H1 (cell line): Measurements from ENCODE around the gene POU2F1. TPM values are rescaled to one million over a fixed set of nuclear protein-coding genes. Genes with fewer than 3 reads are reported as not detected.

Experiments used
- CTCF ChIA-PET: fragments of 300-600 bp; sonication (Branson Sonifier 250); formaldehyde crosslinking; loops from one replicate; lab custom pipeline; 2021; ENCODE audit not compliant: partially characterized antibody; lab: Charles Lee
- POLR2A ChIA-PET: fragments of 300-600 bp; sonication (Branson Sonifier 250); formaldehyde crosslinking; loops from one replicate; lab custom pipeline; 2021; ENCODE audit warnings: inconsistent platforms; ENCODE audit not compliant: partially characterized antibody; lab: Charles Lee
- DNase-seq, 2 experiments: peaks; one replicate each; pipeline versions ENCODE4 v3.0.0 to v3.0.0-alpha.2; 2010 to 2022; ENCODE audit warnings: low spot score in 2 of 2, low read depth in 1 of 2, mixed read lengths in 1 of 2
- FAIRE-seq: peaks from 2 replicates; lab custom pipeline; 2011; peaks lifted over from hg19 to GRCh38; lab: Jason Lieb, UNC
- H2AFZ ChIP-seq: 2 replicates; pipeline ENCODE4 v1.8.1; 2012; ENCODE audit warnings: low read length, inconsistent platforms
- H2AK5ac ChIP-seq: 2 replicates; pipeline ENCODE4 v1.6.1; 2013; ENCODE audit warnings: low read depth, low read length
- H2BK120ac ChIP-seq: replicated peaks from 2 replicates; pipeline ENCODE3; 2013; ENCODE audit warnings: low read depth, low read length, inconsistent platforms
- H2BK12ac ChIP-seq: 2 replicates; pipeline ENCODE4 v1.6.1; 2013; ENCODE audit warnings: low read depth, low read length
- H2BK15ac ChIP-seq: 2 replicates; pipeline ENCODE4 v1.6.1; 2013; ENCODE audit warnings: low read length
- H2BK20ac ChIP-seq: 2 replicates; pipeline ENCODE4 v1.6.1; 2013; ENCODE audit warnings: low read length
- H2BK5ac ChIP-seq: 2 replicates; pipeline ENCODE4 v1.6.1; 2013; ENCODE audit warnings: low read depth, low read length
- H3K14ac ChIP-seq: 2 replicates; pipeline ENCODE4 v1.6.1; 2013; ENCODE audit warnings: inconsistent platforms; ENCODE audit not compliant: insufficient read length
- H3K18ac ChIP-seq: 2 replicates; pipeline ENCODE4 v1.6.1; 2013; ENCODE audit warnings: low read length; ENCODE audit errors: extremely low read depth
- H3K23ac ChIP-seq: 2 replicates; pipeline ENCODE4 v1.6.1; 2013; ENCODE audit warnings: inconsistent platforms; ENCODE audit not compliant: insufficient read length
- H3K23me2 ChIP-seq: 2 replicates; pipeline ENCODE4 v1.6.1; 2013; ENCODE audit warnings: low read depth, low read length
- H3K27ac ChIP-seq: 2 replicates; pipeline ENCODE4 v1.6.1; 2011; ENCODE audit warnings: low read depth, low read length, inconsistent platforms
- H3K27me3 ChIP-seq, 4 experiments: replicated peaks in 1 of 4; 1 replicate in 1 of 4; 2 replicates in 3 of 4; pipeline versions ENCODE4 v1.6.1 to v1.8.1; 2011 to 2013; ENCODE audit warnings: low read length in 3 of 4, mild to moderate bottlenecking in 3 of 4, inconsistent platforms in 2 of 4, mixed read lengths in 2 of 4, moderate library complexity in 1 of 4; ENCODE audit not compliant: control insufficient read depth in 3 of 4, insufficient read depth in 3 of 4; ENCODE audit errors: extremely low read depth in 1 of 4
- H3K36me3 ChIP-seq, 4 experiments: 2 replicates each; pipeline versions ENCODE4 v1.6.1 to v1.8.1; 2011 to 2013; ENCODE audit warnings: mild to moderate bottlenecking in 4 of 4, low read length in 3 of 4, moderate library complexity in 2 of 4, control low read depth in 1 of 4, inconsistent platforms in 1 of 4; ENCODE audit not compliant: insufficient read depth in 4 of 4, control insufficient read depth in 2 of 4
- H3K4ac ChIP-seq: replicated peaks from 2 replicates; pipeline ENCODE3; 2013; ENCODE audit warnings: low read length, low read depth, mixed read lengths, inconsistent platforms; ENCODE audit not compliant: insufficient read length
- H3K4me1 ChIP-seq, 4 experiments: replicated peaks in 1 of 4; 1 replicate in 1 of 4; 2 replicates in 3 of 4; pipeline versions ENCODE4 v1.6.1 to v1.8.1; 2011 to 2013; ENCODE audit warnings: low read length in 3 of 4, inconsistent platforms in 2 of 4, mixed read lengths in 1 of 4; ENCODE audit not compliant: insufficient read depth in 4 of 4, control insufficient read depth in 3 of 4
- H3K4me2 ChIP-seq, 2 experiments: 2 replicates each; pipeline versions ENCODE4 v1.6.1 to v1.8.1; 2011 to 2013; ENCODE audit warnings: low read depth in 2 of 2, low read length in 2 of 2, control low read depth in 1 of 2, inconsistent platforms in 1 of 2, mild to moderate bottlenecking in 1 of 2; ENCODE audit not compliant: insufficient read depth in 1 of 2
- H3K4me3 ChIP-seq, 4 experiments: fragments of 200-600, 300-600 bp in 1 of 4; sonication (generic), shearing (Covaris generic), sonication (Bioruptor Twin) in 1 of 4; 2 replicates each; pipeline versions ENCODE4 v1.5.1 to v1.8.1; 2011 to 2016; ENCODE audit warnings: low read length in 4 of 4, low read depth in 3 of 4, control low read depth in 2 of 4, inconsistent platforms in 2 of 4, mild to moderate bottlenecking in 2 of 4, mixed read lengths in 1 of 4, moderate library complexity in 1 of 4; ENCODE audit not compliant: insufficient read depth in 2 of 4; ENCODE audit errors: extremely low read depth in 1 of 4
- H3K56ac ChIP-seq: replicated peaks from 2 replicates; pipeline ENCODE3; 2013; ENCODE audit warnings: low read depth, mild to moderate bottlenecking, mixed read lengths, low read length, inconsistent platforms; ENCODE audit not compliant: insufficient read length
- H3K79me1 ChIP-seq: 2 replicates; pipeline ENCODE4 v1.6.1; 2013; ENCODE audit warnings: low read depth, low read length, control low read depth
- H3K79me2 ChIP-seq, 2 experiments: 2 replicates each; pipeline versions ENCODE4 v1.6.1 to v1.8.1; 2012 to 2013; ENCODE audit warnings: low read length in 2 of 2, mild to moderate bottlenecking in 2 of 2, inconsistent platforms in 1 of 2; ENCODE audit not compliant: insufficient read depth in 2 of 2, control insufficient read depth in 1 of 2
- H3K9ac ChIP-seq, 4 experiments: replicated peaks in 1 of 4; 1 replicate in 1 of 4; 2 replicates in 3 of 4; pipeline versions ENCODE4 v1.6.1 to v1.8.1; 2011 to 2013; ENCODE audit warnings: low read depth in 3 of 4, low read length in 3 of 4, control low read depth in 2 of 4, mild to moderate bottlenecking in 2 of 4, moderate library complexity in 2 of 4, inconsistent platforms in 1 of 4; ENCODE audit errors: extremely low read depth in 1 of 4
- H3K9me3 ChIP-seq, 2 experiments: 2 replicates each; pipeline versions ENCODE4 v1.6.1 to v1.8.1; 2012 to 2013; ENCODE audit warnings: mild to moderate bottlenecking in 2 of 2, moderate library complexity in 2 of 2, control low read depth in 1 of 2, inconsistent platforms in 1 of 2, low read depth in 1 of 2, low read length in 1 of 2, mixed read lengths in 1 of 2; ENCODE audit not compliant: insufficient read depth in 2 of 2
- H4K20me1 ChIP-seq, 2 experiments: replicated peaks in 1 of 2; 2 replicates each; pipeline versions ENCODE3 to v1.8.1; 2011 to 2013; ENCODE audit warnings: inconsistent platforms in 2 of 2, low read length in 2 of 2, mild to moderate bottlenecking in 1 of 2; ENCODE audit not compliant: insufficient read depth in 2 of 2, control insufficient read depth in 1 of 2
- H4K5ac ChIP-seq: 2 replicates; pipeline ENCODE4 v1.6.1; 2013; ENCODE audit warnings: low read length, low read depth, mixed read lengths, inconsistent platforms; ENCODE audit not compliant: insufficient read length
- H4K8ac ChIP-seq: 2 replicates; pipeline ENCODE4 v1.8.0; 2013; ENCODE audit warnings: mild to moderate bottlenecking, moderate library complexity, low read length, inconsistent platforms; ENCODE audit not compliant: insufficient read depth; ENCODE audit errors: extremely low read depth
- H4K91ac ChIP-seq: replicated peaks from 2 replicates; pipeline ENCODE3; 2013; ENCODE audit warnings: low read length, mixed read lengths, inconsistent platforms; ENCODE audit not compliant: insufficient read length
- ASH2L ChIP-seq: fragments of 200-600, 300-600 bp; sonication (generic); IDR thresholded peaks from one replicate; pipeline ENCODE4 v1.7.1; 2017; ENCODE audit warnings: low read length
- BCL11A ChIP-seq, 2 experiments: IDR thresholded peaks; one replicate each; pipeline ENCODE4 v1.6.1; 2011; ENCODE audit warnings: low read depth in 2 of 2, low read length in 2 of 2, mild to moderate bottlenecking in 2 of 2
- CREB1 ChIP-seq: IDR thresholded peaks from 2 replicates; pipeline ENCODE4 v1.6.1; 2012; ENCODE audit warnings: inconsistent platforms
- EZH2 ChIP-seq: fragments of 200-600 bp; sonication (generic); IDR thresholded peaks from 2 replicates; pipeline ENCODE4 v1.7.1; 2012; ENCODE audit warnings: low read depth, mild to moderate bottlenecking, moderate library complexity, low read length, inconsistent platforms; ENCODE audit not compliant: severe bottlenecking
- GABPA ChIP-seq: IDR thresholded peaks from 2 replicates; pipeline ENCODE4 v1.6.1; 2011; ENCODE audit warnings: mild to moderate bottlenecking, low read length, moderate library complexity, borderline replicate concordance; ENCODE audit not compliant: insufficient read depth
- NANOG ChIP-seq: IDR thresholded peaks from 2 replicates; pipeline ENCODE4 v1.6.1; 2011; ENCODE audit warnings: low read length, low read depth, mild to moderate bottlenecking, inconsistent platforms; ENCODE audit not compliant: insufficient read depth, poor library complexity, severe bottlenecking
- NRF1 ChIP-seq: IDR thresholded peaks from 2 replicates; pipeline ENCODE4 v1.6.1; 2011; ENCODE audit warnings: mild to moderate bottlenecking, low read depth, low read length, improper control_type of control experiment
- POLR2A ChIP-seq, 2 experiments: IDR thresholded peaks; 1 replicate in 1 of 2; 2 replicates in 1 of 2; pipeline ENCODE4 v1.6.1; 2011; ENCODE audit warnings: low read depth in 2 of 2, low read length in 2 of 2, mild to moderate bottlenecking in 2 of 2; ENCODE audit errors: control extremely low read depth in 1 of 2
- SAP30 ChIP-seq: fragments of 300-600 bp; sonication (generic); IDR thresholded peaks from 2 replicates; pipeline ENCODE4 v1.7.1; 2012; ENCODE audit warnings: low read length, moderate library complexity, mild to moderate bottlenecking, inconsistent platforms; ENCODE audit not compliant: insufficient read depth, insufficient replicate concordance
- SIX5 ChIP-seq: IDR thresholded peaks from 2 replicates; pipeline ENCODE4 v1.6.1; 2011; ENCODE audit warnings: mild to moderate bottlenecking, low read depth, low read length
- ZNF274 ChIP-seq: IDR thresholded peaks from 2 replicates; pipeline ENCODE4 v1.7.0; 2012; ENCODE audit warnings: low read length, borderline replicate concordance; ENCODE audit errors: extremely low read depth
- WGBS, 2 experiments: shearing (Covaris generic) in 1 of 2; methylation state at CpG; one replicate each; pipeline versions ENCODE4 v1.1.6 to v1.1.7; 2013 to 2015; ENCODE audit warnings: low lambda C conversion rate in 2 of 2, mixed read lengths in 2 of 2, inconsistent platforms in 1 of 2, low coverage in 1 of 2, missing lambda C conversion rate in 1 of 2; ENCODE audit not compliant: insufficient replicate concordance in 2 of 2, insufficient coverage in 1 of 2, insufficient read length in 1 of 2; ENCODE audit errors: extremely low coverage in 1 of 2, missing lambda C conversion rate in 1 of 2; 5-methylcytosine and 5-hydroxymethylcytosine counted together
- polyA plus RNA-seq, 7 experiments: library from polyadenylated mRNA; depleted of rRNA in 3 of 7; stranded (reverse) in 5 of 7; unstranded in 2 of 7; fragments of >200 nt in 5 of 7; fragments of 200-250 nt in 2 of 7; gene quantifications; 1 replicate in 5 of 7; 2 replicates in 1 of 7; 4 replicates in 1 of 7; pipeline versions ENCODE4 v1.2.1 to v1.2.3, GENCODE V29; 2011 to 2013; ENCODE audit warnings: missing spikeins in 2 of 7, mixed read lengths in 2 of 7
- total RNA-seq: library from RNA; stranded (reverse); fragmentation: NEBNext Ultra II Directional; extraction: Animal tissue kit (Norgen Biotek cat#: 25700); gene quantifications from 2 replicates; pipeline ENCODE4 v1.2.1, GENCODE V29; 2021
- TF ChIP-seq, protein P1 (sequence below): IDR thresholded peaks from 2 replicates; pipeline ENCODE4 v1.6.1; 2012; ENCODE audit warnings: inconsistent platforms
- TF ChIP-seq, protein P2 (sequence below): IDR thresholded peaks from 2 replicates; pipeline ENCODE4 v1.6.1; 2011; ENCODE audit warnings: low read depth, mild to moderate bottlenecking, low read length; ENCODE audit not compliant: insufficient read depth

The POU2F1 gene
- total and polyA plus RNA-seq, 2 of the 8 experiments (the other 6 are each of a cell fraction or from before 2014, with no cell fraction given): 37.0 to 57.2 TPM

DNA sequence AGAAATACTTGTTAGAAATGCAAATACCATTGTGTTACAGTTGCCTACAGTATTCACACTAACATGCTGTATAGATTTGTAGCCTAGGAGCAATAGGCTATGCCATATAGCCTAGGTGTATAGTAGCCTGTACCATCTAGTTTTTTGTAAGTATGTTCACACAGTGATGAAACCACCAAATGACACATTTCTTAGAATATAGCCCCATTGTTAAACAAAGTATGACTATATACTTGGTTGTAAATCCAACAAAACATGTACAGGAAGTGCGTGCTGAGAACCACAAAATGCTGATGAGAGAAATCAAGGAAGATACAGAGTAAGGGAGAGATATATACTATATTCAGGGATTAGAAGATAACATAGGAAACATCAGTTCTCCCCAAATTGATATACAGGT, 92.2 kb downstream of the POU2F1 start:
- Histone ChIP-seq H4K8ac (no peak overlapping the region), H3K36me3 (peaks cover 0 to 19% (median 6%) of the 10 kb centered on the region in 4 experiments; a peak in 3 of 8 replicates), H2BK15ac (no peak overlapping the region), H3K9me3 (peaks cover 11 to 18% of the 10 kb centered on the region in 2 experiments), H2AK5ac (no peak overlapping the region), H3K56ac (no peak overlapping the region), H3K9ac (no peak overlapping the region), H3K23ac (no peak overlapping the region), H2BK120ac (no peak overlapping the region), H2BK12ac (no peak overlapping the region), H3K4me3 (no peak overlapping the region), H4K20me1 (no peaks in the 10 kb centered on the region), H3K14ac (no peak overlapping the region), H3K18ac (no peak overlapping the region), H2BK20ac (no peak overlapping the region), H3K27ac (no peak overlapping the region), H3K4ac (no peak overlapping the region), H4K91ac (no peak overlapping the region), H2AFZ (no peak overlapping the region), H3K4me2 (no peak overlapping the region), H3K4me1 (no peaks in the 10 kb centered on the region), H2BK5ac (no peak overlapping the region), H3K79me1 (peaks cover 5% of the 10 kb centered on the region; the same call in 1 of the 2 replicates), H3K23me2 (no peaks in the 10 kb centered on the region), H4K5ac (no peak overlapping the region), H3K79me2 (peaks cover 0 to 70% of the 10 kb centered on the region in 2 experiments; a peak in 2 of 4 replicates), H3K27me3 (no peaks in the 10 kb centered on the region)
- CTCF ChIA-PET: interaction anchor here (1.6 kb wide), 1 partner anchor 8 kb away, joined by 4 read pairs; no protein-coding TSS in a partner anchor
- DNase-seq: no peak
- WGBS, 2 experiments: 96% methylated on average over 1 of the region's 1 CpG; no CpG with 5 or more reads in 1 of the 2 experiments
- POLR2A ChIA-PET: no interaction called here
- FAIRE-seq: no peak
- no peak for TF ChIP-seq ASH2L
- TF ChIP-seq, protein P1, sequence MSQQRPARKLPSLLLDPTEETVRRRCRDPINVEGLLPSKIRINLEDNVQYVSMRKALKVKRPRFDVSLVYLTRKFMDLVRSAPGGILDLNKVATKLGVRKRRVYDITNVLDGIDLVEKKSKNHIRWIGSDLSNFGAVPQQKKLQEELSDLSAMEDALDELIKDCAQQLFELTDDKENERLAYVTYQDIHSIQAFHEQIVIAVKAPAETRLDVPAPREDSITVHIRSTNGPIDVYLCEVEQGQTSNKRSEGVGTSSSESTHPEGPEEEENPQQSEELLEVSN: no peak
- TF ChIP-seq CREB1: no peak
- TF ChIP-seq, protein P2, sequence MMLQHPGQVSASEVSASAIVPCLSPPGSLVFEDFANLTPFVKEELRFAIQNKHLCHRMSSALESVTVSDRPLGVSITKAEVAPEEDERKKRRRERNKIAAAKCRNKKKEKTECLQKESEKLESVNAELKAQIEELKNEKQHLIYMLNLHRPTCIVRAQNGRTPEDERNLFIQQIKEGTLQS: no peak
- no peak for TF ChIP-seq EZH2
- TF ChIP-seq SIX5: no peak
- TF ChIP-seq NRF1: no peak
- TF ChIP-seq SAP30: no peak
- no peak for TF ChIP-seq ZNF274
- TF ChIP-seq GABPA: no peak
- no peak for TF ChIP-seq NANOG
- no peak for TF ChIP-seq POLR2A (IDR thresholded peaks at IDR 0.05; ENCODE audit: control extremely low read depth in 1 of 2, low read depth in 2 of 2, low read length in 2 of 2)
- no peak for TF ChIP-seq BCL11A (IDR thresholded peaks at IDR 0.05; ENCODE audit: low read depth in 2 of 2, low read length in 2 of 2)
